Measurements from ENCODE around the gene ZFP1. TPM values are rescaled to one million over a fixed set of nuclear protein-coding genes. Genes with fewer than 3 reads are reported as not detected.
A peak's percentile ranks its signal among the peaks of the same experiment; 100 is the strongest.

The ZFP1 gene
- total and polyA plus RNA-seq, 3 experiments from 2014 or later, result 13.8 to 17.4 (median 17.2) TPM

DNA sequence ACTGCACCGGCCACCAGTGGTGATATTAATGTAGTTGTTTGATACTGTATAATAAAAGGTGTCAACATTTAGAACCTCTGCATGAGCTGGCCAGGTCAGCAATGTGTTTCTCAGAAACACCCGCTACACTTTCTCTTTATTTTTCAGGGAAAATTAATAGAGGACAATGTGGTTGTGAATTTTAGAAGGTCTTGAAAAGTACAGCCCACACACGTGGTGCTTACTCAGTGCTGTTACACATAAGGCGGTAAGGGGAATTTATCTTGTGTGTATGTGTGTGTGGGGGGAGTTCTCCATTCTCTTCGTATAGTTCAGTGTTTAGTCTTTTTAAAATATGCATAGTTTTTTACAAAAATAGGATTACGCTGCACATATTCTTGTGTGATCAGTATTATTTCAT lies 4.4 kb upstream of the ZFP1 start:
- Mint-ChIP-seq H3K4me3 (no peak overlapping the region), H3K27me3 (peaks cover under 1 to 2% of the 10 kb centered on the region in 2 donors), H3K36me3 (peaks cover 0 to 3% (median 0%) of the 10 kb centered on the region in 3 donors), H3K9me3 (no peaks in the 10 kb centered on the region), H3K27ac (no peak overlapping the region), H3K4me1 (peaks cover 1 to 7% (median 4%) of the 10 kb centered on the region in 3 donors)
- no peak for DNase-seq
- H3K27me3 ChIP-seq (ENCODE audit: insufficient read depth, low read length, poor library complexity, severe bottlenecking), result no peaks in the 10 kb centered on the region
- no peaks in the 10 kb centered on the region for H3K9me3 ChIP-seq (ENCODE audit: low read length)
- ChIA-PET CTCF (no interaction called here), POLR2A (no interaction called here)
- H3K36me3 ChIP-seq (ENCODE audit: insufficient read depth, low read length), result no peaks in the 10 kb centered on the region
- H3K27ac ChIP-seq (ENCODE audit: low read depth, low read length), result no peak overlapping the region
- H3K4me1 ChIP-seq (ENCODE audit: insufficient read depth, low read length), result peaks cover under 1% of the 10 kb centered on the region
- H3K4me3 ChIP-seq (ENCODE audit: low read length), result no peak overlapping the region

- Mint-ChIP-seq H3K9me3 (peaks cover 9 to 20% (median 14%) of the 10 kb centered on the region in 5 donors), H3K4me1 (peaks cover 17 to 29% (median 25%) of the 10 kb centered on the region in 3 donors), H3K36me3 (peaks cover 17 to 25% (median 25%) of the 10 kb centered on the region in 3 donors), H3K27me3 (no peaks in the 10 kb centered on the region), H3K27ac (peak overlapping the region in 7 of 8 donors; percentile 57 to 89 (median 76)), H3K4me3 (peak overlapping the region; percentile 85 to 97 (median 88))
- peaks cover 7% of the 10 kb centered on the region for H3K4me1 ChIP-seq (ENCODE audit: insufficient read depth, low read length)
- no peak overlapping the region for H3K4me3 ChIP-seq (ENCODE audit: low read length)
- H3K9me3 ChIP-seq (ENCODE audit: low read length), result peaks cover 5% of the 10 kb centered on the region
- ChIA-PET POLR2A (interaction anchor here (0.7 kb wide), 1 partner anchor 232 kb away, joined by 3 read pairs; no protein-coding TSS in a partner anchor), CTCF (interaction anchor here (1.7 kb wide), 1 partner anchor 150 kb away, joined by 4 read pairs; the partner anchor contains the start of gene ZNRF1)
- no peak for DNase-seq
- H3K27me3 ChIP-seq (ENCODE audit: insufficient read depth, low read length, poor library complexity, severe bottlenecking), result no peaks in the 10 kb centered on the region
- H3K27ac ChIP-seq (ENCODE audit: low read depth, low read length), result no peak overlapping the region
- H3K36me3 ChIP-seq (ENCODE audit: insufficient read depth, low read length), result no peaks in the 10 kb centered on the region
Observed at GRCh38 chr16:75147968-75148310, 385 bp upstream of the ZFP1 start.

GRCh38 chr16:75151798-75152197 lies 3.5 kb downstream of the ZFP1 start:
- H3K27ac ChIP-seq (ENCODE audit: low read depth, low read length), result no peak overlapping the region
- peaks cover 7% of the 10 kb centered on the region for H3K4me1 ChIP-seq (ENCODE audit: insufficient read depth, low read length)
- H3K4me3 Mint-ChIP-seq, result peak overlapping the region in 2 of 7 donors; percentile 50 to 80
- H3K4me3 ChIP-seq (ENCODE audit: low read length), result no peak overlapping the region
- ChIA-PET CTCF (no interaction called here), POLR2A (no interaction called here)
- DNase-seq, result no peak
- H3K9me3 ChIP-seq (ENCODE audit: low read length), result peaks cover 5% of the 10 kb centered on the region
- no peaks in the 10 kb centered on the region for H3K27me3 ChIP-seq (ENCODE audit: insufficient read depth, low read length, poor library complexity, severe bottlenecking)
- peak overlapping the region in 1 of 8 donors; percentile 63 for H3K27ac Mint-ChIP-seq
- H3K9me3 Mint-ChIP-seq, result peaks cover 9 to 20% (median 14%) of the 10 kb centered on the region in 5 donors
- peaks cover 17 to 36% (median 25%) of the 10 kb centered on the region in 3 donors for H3K4me1 Mint-ChIP-seq
- no peaks in the 10 kb centered on the region for H3K27me3 Mint-ChIP-seq
- no peaks in the 10 kb centered on the region for H3K36me3 ChIP-seq (ENCODE audit: insufficient read depth, low read length)
- H3K36me3 Mint-ChIP-seq, result peaks cover 23 to 47% (median 33%) of the 10 kb centered on the region in 3 donors

- Histone ChIP-seq H3K27me3 (ENCODE audit: insufficient read depth, low read length, poor library complexity, severe bottlenecking) (no peaks in the 10 kb centered on the region), H3K4me3 (ENCODE audit: low read length) (no peak overlapping the region), H3K27ac (ENCODE audit: low read depth, low read length) (no peak overlapping the region), H3K9me3 (ENCODE audit: low read length) (peaks cover 5% of the 10 kb centered on the region), H3K4me1 (ENCODE audit: insufficient read depth, low read length) (peaks cover 7% of the 10 kb centered on the region), H3K36me3 (ENCODE audit: insufficient read depth, low read length) (no peaks in the 10 kb centered on the region)
- CTCF ChIA-PET, result no interaction called here
- POLR2A ChIA-PET, result no interaction called here
- no peaks in the 10 kb centered on the region for H3K27me3 Mint-ChIP-seq
- peaks cover 9 to 20% (median 14%) of the 10 kb centered on the region in 5 donors for H3K9me3 Mint-ChIP-seq
- peak overlapping the region in 1 of 7 donors; percentile 80 for H3K4me3 Mint-ChIP-seq
- peak overlapping the region in 2 of 8 donors; percentile 62 to 78 for H3K27ac Mint-ChIP-seq
- H3K4me1 Mint-ChIP-seq, result peaks cover 17 to 43% (median 22%) of the 10 kb centered on the region in 3 donors
- peaks cover 28 to 54% (median 34%) of the 10 kb centered on the region in 3 donors for H3K36me3 Mint-ChIP-seq
- no peak for DNase-seq
Observed at GRCh38 chr16:75152635-75153034, 4.3 kb downstream of the ZFP1 start.

- Mint-ChIP-seq H3K27ac (no peak overlapping the region), H3K9me3 (peaks cover 0 to 2% (median 0%) of the 10 kb centered on the region in 5 donors), H3K36me3 (peaks cover 26 to 59% (median 39%) of the 10 kb centered on the region in 3 donors), H3K4me3 (no peak overlapping the region), H3K4me1 (peaks cover 5 to 20% (median 7%) of the 10 kb centered on the region in 3 donors), H3K27me3 (no peaks in the 10 kb centered on the region)
- Histone ChIP-seq H3K4me1 (ENCODE audit: insufficient read depth, low read length) (no peaks in the 10 kb centered on the region), H3K27ac (ENCODE audit: low read depth, low read length) (no peak overlapping the region), H3K9me3 (ENCODE audit: low read length) (no peaks in the 10 kb centered on the region), H3K4me3 (ENCODE audit: low read length) (no peak overlapping the region), H3K36me3 (ENCODE audit: insufficient read depth, low read length) (no peaks in the 10 kb centered on the region), H3K27me3 (ENCODE audit: insufficient read depth, low read length, poor library complexity, severe bottlenecking) (no peaks in the 10 kb centered on the region)
- no peak for DNase-seq
- ChIA-PET POLR2A (no interaction called here), CTCF (interaction anchor here (1.2 kb wide), 1 partner anchor 28 kb away, joined by 4 read pairs; no protein-coding TSS in a partner anchor)
Observed at GRCh38 chr16:75160386-75160785, 12.1 kb downstream of the ZFP1 start.

DNA sequence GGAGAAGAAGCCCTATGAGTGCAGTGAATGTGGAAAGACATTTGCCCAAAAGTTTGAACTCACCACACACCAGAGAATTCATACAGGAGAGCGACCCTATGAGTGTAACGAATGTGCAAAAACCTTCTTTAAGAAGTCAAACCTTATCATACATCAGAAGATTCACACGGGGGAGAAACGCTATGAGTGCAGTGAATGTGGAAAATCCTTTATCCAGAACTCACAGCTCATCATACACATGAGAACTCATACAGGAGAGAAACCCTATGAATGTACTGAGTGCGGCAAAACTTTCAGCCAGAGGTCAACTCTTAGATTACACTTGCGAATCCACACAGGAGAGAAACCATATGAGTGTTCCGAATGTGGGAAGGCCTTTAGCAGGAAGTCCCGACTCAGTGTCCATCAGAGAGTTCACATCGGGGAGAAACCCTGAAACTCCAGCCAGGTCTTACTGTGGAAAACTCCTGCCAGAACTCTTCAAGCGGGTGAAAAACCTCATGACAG lies 21.6 kb downstream of the ZFP1 start:
- no peaks in the 10 kb centered on the region for H3K4me1 Mint-ChIP-seq
- Histone ChIP-seq H3K27me3 (ENCODE audit: insufficient read depth, low read length, poor library complexity, severe bottlenecking) (no peaks in the 10 kb centered on the region), H3K4me1 (ENCODE audit: insufficient read depth, low read length) (no peaks in the 10 kb centered on the region), H3K27ac (ENCODE audit: low read depth, low read length) (no peak overlapping the region), H3K9me3 (ENCODE audit: low read length) (peaks cover 57% of the 10 kb centered on the region), H3K4me3 (ENCODE audit: low read length) (peak overlapping the region; percentile 31), H3K36me3 (ENCODE audit: insufficient read depth, low read length) (peaks cover 49% of the 10 kb centered on the region)
- ChIA-PET CTCF (no interaction called here), POLR2A (no interaction called here)
- peaks cover 0 to 1% of the 10 kb centered on the region in 2 donors for H3K27me3 Mint-ChIP-seq
- peaks cover 45 to 90% (median 73%) of the 10 kb centered on the region in 3 donors for H3K36me3 Mint-ChIP-seq
- H3K9me3 Mint-ChIP-seq, result peaks cover 48 to 85% (median 78%) of the 10 kb centered on the region in 5 donors
- no peak overlapping the region for H3K27ac Mint-ChIP-seq
- peak overlapping the region in 1 of 7 donors; percentile 8 for H3K4me3 Mint-ChIP-seq
- DNase-seq, result no peak

GRCh38 chr16:75172578-75172977 lies 24.3 kb downstream of the ZFP1 start:
- peaks cover 4% of the 10 kb centered on the region in 2 donors for H3K27me3 Mint-ChIP-seq
- Histone ChIP-seq H3K4me1 (ENCODE audit: insufficient read depth, low read length) (no peaks in the 10 kb centered on the region), H3K4me3 (ENCODE audit: low read length) (no peak overlapping the region), H3K36me3 (ENCODE audit: insufficient read depth, low read length) (peaks cover 38% of the 10 kb centered on the region), H3K9me3 (ENCODE audit: low read length) (peaks cover 56% of the 10 kb centered on the region), H3K27ac (ENCODE audit: low read depth, low read length) (no peak overlapping the region), H3K27me3 (ENCODE audit: insufficient read depth, low read length, poor library complexity, severe bottlenecking) (no peaks in the 10 kb centered on the region)
- peaks cover 32 to 83% (median 52%) of the 10 kb centered on the region in 3 donors for H3K36me3 Mint-ChIP-seq
- DNase-seq, result no peak
- ChIA-PET POLR2A (no interaction called here), CTCF (no interaction called here)
- no peak overlapping the region for H3K27ac Mint-ChIP-seq
- H3K9me3 Mint-ChIP-seq, result peaks cover 66 to 95% (median 88%) of the 10 kb centered on the region in 5 donors
- H3K4me1 Mint-ChIP-seq, result no peaks in the 10 kb centered on the region
- H3K4me3 Mint-ChIP-seq, result no peak overlapping the region

DNA sequence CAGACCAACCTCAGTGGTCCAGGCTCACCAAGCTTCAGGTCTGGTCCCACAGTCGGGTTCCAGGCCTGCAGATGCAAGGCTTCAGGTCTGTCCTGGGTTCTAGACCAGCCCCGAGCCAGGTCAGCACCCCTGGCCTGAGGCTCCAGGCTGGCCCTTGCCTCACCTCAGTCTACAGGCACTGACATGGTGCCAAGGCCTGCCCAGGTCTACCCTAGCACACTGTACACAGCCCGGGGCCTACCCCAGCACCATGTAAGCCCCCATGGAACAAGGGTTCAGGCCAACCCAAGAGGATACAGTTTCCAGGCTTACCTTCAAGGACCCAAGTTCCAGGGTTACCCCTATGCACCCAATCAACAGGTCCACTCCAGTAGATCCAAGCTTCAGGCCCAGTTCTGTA lies 26.8 kb downstream of the ZFP1 start:
- ChIA-PET POLR2A (no interaction called here), CTCF (interaction anchor here (0.8 kb wide), 1 partner anchor 24 kb away, joined by 3 read pairs; no protein-coding TSS in a partner anchor)
- Histone ChIP-seq H3K4me3 (ENCODE audit: low read length) (no peak overlapping the region), H3K4me1 (ENCODE audit: insufficient read depth, low read length) (no peaks in the 10 kb centered on the region), H3K9me3 (ENCODE audit: low read length) (peaks cover 33% of the 10 kb centered on the region), H3K27me3 (ENCODE audit: insufficient read depth, low read length, poor library complexity, severe bottlenecking) (no peaks in the 10 kb centered on the region), H3K27ac (ENCODE audit: low read depth, low read length) (no peak overlapping the region), H3K36me3 (ENCODE audit: insufficient read depth, low read length) (peaks cover 15% of the 10 kb centered on the region)
- Mint-ChIP-seq H3K4me3 (no peak overlapping the region), H3K9me3 (peaks cover 51 to 82% (median 71%) of the 10 kb centered on the region in 5 donors), H3K27me3 (peaks cover 4% of the 10 kb centered on the region in 2 donors), H3K36me3 (peaks cover 12 to 67% (median 27%) of the 10 kb centered on the region in 3 donors), H3K4me1 (no peaks in the 10 kb centered on the region), H3K27ac (no peak overlapping the region)
- DNase-seq, result no peak

All from CD8-positive, alpha-beta memory T cell (primary cell).